Omental fat pad (tissue), 4 donors: ENCODE measurements around the gene TRPM4. TPM values are rescaled to one million over a fixed set of nuclear protein-coding genes. Genes with fewer than 3 reads are reported as not detected.

Source experiments
- ATAC-seq: fragments of 150-250 bp; one replicate; pipeline ENCODE4 v1.9.1; 2016; ENCODE audit warnings: mild to moderate bottlenecking, moderate library complexity; ENCODE audit not compliant: low FRiP score
- DNase-seq: peaks from one replicate; pipeline ENCODE4 v3.0.0-alpha.2; 2019; ENCODE audit warnings: low spot score
- CTCF ChIP-seq, 3 donors: fragments of 450-650 bp; IDR thresholded peaks; one replicate each; pipeline ENCODE4 v1.5.1; 2016 to 2017; ENCODE audit warnings: antibody characterized with exemption in 3 of 3, mild to moderate bottlenecking in 3 of 3, moderate library complexity in 2 of 3
- total RNA-seq, 4 donors: library from RNA; depleted of rRNA; stranded (reverse); fragments of >200 nt; gene quantifications; one replicate each; pipeline ENCODE4 v1.1.0, GENCODE V29; 2016

Gene TRPM4
- total RNA-seq, 4 donors from 2014 or later, result 7.2 to 26.0 (median 10.6) TPM

DNA sequence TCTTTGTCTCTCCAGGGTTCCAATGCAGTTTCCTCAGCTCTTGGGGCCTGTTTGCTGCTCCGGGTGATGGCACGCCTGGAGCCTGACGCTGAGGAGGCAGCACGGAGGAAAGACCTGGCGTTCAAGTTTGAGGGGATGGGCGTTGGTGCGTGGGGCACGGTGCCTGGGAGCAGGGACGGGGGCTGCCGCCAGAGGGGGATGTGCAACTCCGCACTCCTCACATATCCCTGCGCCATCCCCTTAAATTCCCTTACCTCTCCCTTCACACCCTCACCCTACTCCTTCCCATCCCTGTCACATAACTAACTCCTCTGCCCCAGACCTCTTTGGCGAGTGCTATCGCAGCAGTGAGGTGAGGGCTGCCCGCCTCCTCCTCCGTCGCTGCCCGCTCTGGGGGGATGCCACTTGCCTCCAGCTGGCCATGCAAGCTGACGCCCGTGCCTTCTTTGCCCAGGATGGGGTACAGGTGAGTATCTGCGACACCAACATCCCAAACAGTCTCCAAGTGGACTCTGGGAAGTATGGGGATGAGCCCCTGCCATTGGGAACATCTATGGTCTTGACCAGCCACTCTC lies 31.1 kb downstream of the TRPM4 start:
- TF ChIP-seq CTCF (IDR thresholded peaks at IDR 0.05), result no peak
- DNase-seq, result no peak
- no peak for ATAC-seq

DNA sequence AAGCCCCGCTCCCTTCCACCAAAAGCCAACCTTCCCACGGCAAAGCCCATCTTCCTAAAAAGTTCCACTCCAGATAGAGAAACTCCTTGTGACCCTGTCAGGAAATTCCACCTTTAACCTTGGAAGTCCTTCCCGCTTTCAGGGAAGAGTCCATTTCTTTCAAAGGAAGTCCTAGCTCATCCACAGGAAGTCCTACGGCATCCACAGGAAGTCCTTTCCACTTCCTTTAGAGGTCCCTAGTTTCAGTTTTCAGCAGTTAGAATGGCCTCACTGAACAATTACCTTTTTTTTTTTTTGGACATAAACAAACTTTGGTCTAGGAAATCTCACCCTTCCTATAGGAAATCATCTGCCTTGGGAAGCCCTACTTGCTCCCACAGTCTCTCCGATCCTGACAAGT lies 31.7 kb downstream of the TRPM4 start:
- DNase-seq (no peak), ATAC-seq (no peak)
- TF ChIP-seq CTCF (IDR thresholded peaks at IDR 0.05), result no peak

DNA sequence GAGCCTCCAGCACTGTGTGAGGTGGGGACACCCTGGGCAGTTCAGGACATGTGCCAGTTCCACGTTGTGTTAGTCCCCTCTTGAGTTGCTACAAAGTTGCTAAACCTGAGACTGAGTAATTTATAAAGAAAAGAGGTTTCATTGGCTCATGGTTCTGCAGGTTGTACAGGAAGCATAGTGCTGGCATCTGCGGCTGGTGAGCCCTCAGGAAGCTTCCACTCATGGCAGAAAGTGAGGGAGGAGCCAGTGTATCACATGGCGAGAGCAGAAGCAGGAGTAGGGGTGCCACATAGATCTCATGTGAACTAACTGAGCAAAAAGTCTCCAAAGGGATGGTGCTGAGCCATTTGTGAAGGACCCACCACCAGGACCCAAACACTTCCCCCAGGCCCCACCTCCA lies 33.2 kb downstream of the TRPM4 start:
- TF ChIP-seq CTCF (IDR thresholded peaks at IDR 0.05), result no peak
- no peak for DNase-seq
- ATAC-seq, result no peak

DNA sequence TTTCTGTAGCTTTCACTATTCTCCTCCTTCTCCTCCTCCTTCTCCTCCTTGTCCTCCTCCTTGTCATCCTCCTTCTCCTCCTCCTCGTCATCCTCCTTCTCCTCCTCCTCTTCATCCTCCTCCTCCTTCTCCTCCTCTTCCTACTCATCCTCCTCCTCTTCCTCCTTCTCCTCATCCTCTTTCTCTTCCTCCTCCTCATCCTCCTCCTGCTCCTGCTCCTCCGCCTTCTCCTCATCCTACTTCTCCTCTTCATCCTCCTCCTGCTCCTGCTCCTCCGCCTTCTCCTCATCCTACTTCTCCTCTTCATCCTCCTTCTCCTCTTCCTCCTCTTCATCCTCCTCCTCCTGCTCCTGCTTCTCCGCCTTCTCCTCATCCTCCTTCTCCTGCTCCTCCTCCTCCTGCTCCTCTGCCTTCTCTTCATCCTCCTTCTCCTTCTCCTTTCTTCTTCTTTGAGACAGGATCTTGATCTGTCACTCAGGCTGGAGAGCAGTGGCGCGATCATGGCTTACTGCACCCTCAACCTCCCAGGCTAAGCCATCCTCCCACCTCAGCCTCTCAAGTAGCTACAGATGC lies 36.3 kb downstream of the TRPM4 start:
- DNase-seq, result no peak
- no peak for ATAC-seq

GRCh38 chr19:49194408-49194807 lies 36.8 kb downstream of the TRPM4 start:
- DNase-seq (no peak), ATAC-seq (no peak)
- TF ChIP-seq CTCF (IDR thresholded peaks at IDR 0.05), result no peak

More for the DNA sequence above, 36.3 kb downstream of the TRPM4 start:
- TF ChIP-seq CTCF (IDR thresholded peaks at IDR 0.05), result no peak

- DNase-seq (no peak), ATAC-seq (peak; percentile 54)
- TF ChIP-seq CTCF (IDR thresholded peaks at IDR 0.05), result no peak
These were observed 39.1 kb downstream of the TRPM4 start for GRCh38 chr19:49196527-49197240.
